NCI-H1417 (cell line): ENCODE results near the gene DIO3.

Experiments
- DNase-seq, 3 experiments: peaks; one replicate each; lab custom pipeline; 2025; lab: John Stamatoyannopoulos, UW

DIO3 gene

GRCh38 chr14:101561145-101561896, at the start of gene DIO3:
TSS of gene DIO3 (plus strand) at chr14:101561495.
- DNase-seq, result no peak

GRCh38 chr14:101511620-101512375, 49.5 kb upstream of the DIO3 start:
- no peak for DNase-seq

GRCh38 chr14:101512376-101512695, 49.0 kb upstream of the DIO3 start:
- DNase-seq, result no peak

- no peak for DNase-seq
These were observed 47.2 kb upstream of the DIO3 start for GRCh38 chr14:101514136-101514535.

- DNase-seq, result no peak
These were observed 44.9 kb upstream of the DIO3 start for GRCh38 chr14:101516401-101516800.

- DNase-seq, result no peak
These were observed 42.5 kb upstream of the DIO3 start for GRCh38 chr14:101518611-101519473.

GRCh38 chr14:101520621-101521472, 40.4 kb upstream of the DIO3 start:
- DNase-seq, result no peak

- no peak for DNase-seq
These were observed 39.8 kb upstream of the DIO3 start for GRCh38 chr14:101521473-101521915.

- no peak for DNase-seq
These were observed 39.3 kb upstream of the DIO3 start for GRCh38 chr14:101521978-101522377.

GRCh38 chr14:101525640-101526527, 35.4 kb upstream of the DIO3 start:
- DNase-seq, result peak; percentile 4 to 94 (median 86)

- DNase-seq, result no peak
These were observed 33.3 kb upstream of the DIO3 start for GRCh38 chr14:101527987-101528386.

GRCh38 chr14:101529079-101529478, 32.2 kb upstream of the DIO3 start:
- no peak for DNase-seq

GRCh38 chr14:101534198-101534597, 27.1 kb upstream of the DIO3 start:
- DNase-seq, result no peak

GRCh38 chr14:101535232-101535631, 26.1 kb upstream of the DIO3 start:
- DNase-seq, result no peak

GRCh38 chr14:101535701-101536207, 25.5 kb upstream of the DIO3 start:
- no peak for DNase-seq

- DNase-seq, result no peak
These were observed 24.0 kb upstream of the DIO3 start for GRCh38 chr14:101537286-101537685.

- DNase-seq, result no peak
These were observed 22.4 kb upstream of the DIO3 start for GRCh38 chr14:101538878-101539277.

- no peak for DNase-seq
These were observed 21.4 kb upstream of the DIO3 start for GRCh38 chr14:101539880-101540279.

- no peak for DNase-seq
These were observed 20.5 kb upstream of the DIO3 start for GRCh38 chr14:101540481-101541462.
